NCI-H524 (cell line): ENCODE results near the gene SEC22C.

Source experiments
- DNase-seq, 2 experiments: peaks; one replicate each; lab custom pipeline; 2025; lab: John Stamatoyannopoulos, UW

The SEC22C gene

DNA sequence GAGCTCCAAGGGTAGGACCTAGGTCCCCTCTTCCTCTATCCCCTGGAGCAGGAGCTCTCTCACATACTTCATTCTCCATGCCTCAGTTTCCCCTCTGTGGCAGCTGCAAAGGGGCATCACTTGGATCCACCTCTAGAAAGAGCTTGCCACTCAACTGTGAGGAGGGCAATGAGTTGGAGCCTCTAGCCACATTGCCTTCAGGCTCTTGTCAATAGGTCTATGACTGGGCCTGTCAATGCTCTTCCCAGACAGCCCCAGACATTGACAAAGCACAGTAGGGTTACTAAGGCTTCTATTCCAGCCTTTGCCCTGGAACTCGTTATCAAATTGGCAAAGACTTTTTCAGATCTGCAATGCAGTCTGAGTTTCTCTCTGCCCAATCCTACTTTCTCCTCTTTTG is 83.7 kb downstream of the SEC22C start:
- no peak for DNase-seq
